HepG2 (cell line): ENCODE measurements around the gene FXYD4. TPM values are rescaled to one million over a fixed set of nuclear protein-coding genes. Genes with fewer than 3 reads are reported as not detected.

Experiments used
- AFF4 ChIP-seq: sonication (generic); formaldehyde crosslinking; IDR thresholded peaks from 2 replicates; pipeline ENCODE4 v1.4.0; 2020; ENCODE audit warnings: missing genetic modification reagents
- ATF1 ChIP-seq: IDR thresholded peaks from 2 replicates; pipeline ENCODE4 v1.6.1; 2016; ENCODE audit warnings: mild to moderate bottlenecking, control low read depth
- ATF4 ChIP-seq, 2 experiments: fragments of 450-650 bp in 1 of 2; sonication (generic) in 1 of 2; formaldehyde crosslinking; IDR thresholded peaks; 2 replicates each; pipeline versions ENCODE4 v1.5.0 to v1.8.0; 2020 to 2022; ENCODE audit warnings: mild to moderate bottlenecking in 1 of 2, missing genetic modification reagents in 1 of 2
- CCDC6 ChIP-seq: sonication (generic); formaldehyde crosslinking; IDR thresholded peaks from 2 replicates; pipeline ENCODE4 v1.8.1; 2022; ENCODE audit warnings: mild to moderate bottlenecking, missing genetic modification reagents, moderate library complexity
- DRAP1 ChIP-seq: IDR thresholded peaks from 2 replicates; pipeline ENCODE4 v1.6.1; 2016; ENCODE audit warnings: missing genetic modification reagents, missing compliant biosample characterization
- MED8 ChIP-seq: sonication (generic); formaldehyde crosslinking; IDR thresholded peaks from 2 replicates; pipeline ENCODE4 v1.8.1; 2023; ENCODE audit warnings: mild to moderate bottlenecking, missing genetic modification reagents; ENCODE audit not compliant: insufficient replicate concordance
- TBX2 ChIP-seq: sonication (generic); formaldehyde crosslinking; IDR thresholded peaks from 2 replicates; pipeline ENCODE4 v1.5.0; 2020; ENCODE audit warnings: missing genetic modification reagents, mild to moderate bottlenecking, borderline replicate concordance
- TFE3 ChIP-seq: IDR thresholded peaks from 2 replicates; pipeline ENCODE4 v1.6.1; 2016
- UBTF ChIP-seq: sonication (generic); formaldehyde crosslinking; IDR thresholded peaks from 2 replicates; pipeline ENCODE4 v1.4.0; 2020; ENCODE audit warnings: mild to moderate bottlenecking, missing genetic modification reagents
- ZFP82 ChIP-seq: sonication (generic); formaldehyde crosslinking; IDR thresholded peaks from 2 replicates; pipeline ENCODE4 v1.5.1; 2020; ENCODE audit warnings: mild to moderate bottlenecking, missing genetic modification reagents, borderline replicate concordance
- ZMAT3 ChIP-seq: sonication (generic); formaldehyde crosslinking; conservative IDR thresholded peaks from 2 replicates; pipeline ENCODE4 v1.7.0; 2021; ENCODE audit warnings: missing genetic modification reagents
- ZNF251 ChIP-seq: sonication (generic); formaldehyde crosslinking; IDR thresholded peaks from 2 replicates; pipeline ENCODE4 v1.9.0; 2021; ENCODE audit warnings: mild to moderate bottlenecking, missing genetic modification reagents
- ZNF468 ChIP-seq: sonication (generic); formaldehyde crosslinking; IDR thresholded peaks from 2 replicates; pipeline ENCODE4 v1.8.0; 2022; ENCODE audit warnings: mild to moderate bottlenecking, moderate library complexity, missing genetic modification reagents
- ZNF773 ChIP-seq: sonication (generic); formaldehyde crosslinking; IDR thresholded peaks from 2 replicates; pipeline ENCODE4 v1.4.0; 2020; ENCODE audit warnings: missing genetic modification reagents, borderline replicate concordance
- ZNF788 ChIP-seq: sonication (generic); formaldehyde crosslinking; IDR thresholded peaks from 2 replicates; pipeline ENCODE4 v1.5.0; 2020; ENCODE audit warnings: mild to moderate bottlenecking, missing genetic modification reagents, borderline replicate concordance
- ZSCAN29 ChIP-seq: sonication (generic); formaldehyde crosslinking; conservative IDR thresholded peaks from 2 replicates; pipeline ENCODE4 v1.4.0; 2020; ENCODE audit warnings: mild to moderate bottlenecking, missing genetic modification reagents
- ZSCAN5A ChIP-seq: sonication (generic); formaldehyde crosslinking; IDR thresholded peaks from 2 replicates; pipeline ENCODE4 v1.8.0; 2022; ENCODE audit warnings: mild to moderate bottlenecking, missing genetic modification reagents, borderline replicate concordance
- polyA plus RNA-seq, 8 experiments: library from polyadenylated mRNA; depleted of rRNA in 3 of 8; stranded (reverse) in 7 of 8; unstranded in 1 of 8; fragments of >200 nt; fragmentation: Illumina TruSeq in 4 of 8; extraction: Trizol in 4 of 8; gene quantifications; 2 replicates each; pipeline versions ENCODE4 v1.2.1 to v1.2.3, GENCODE V29; 2011 to 2016; ENCODE audit warnings: low read depth in 4 of 8, missing spikeins in 1 of 8, mixed read lengths in 1 of 8; ENCODE audit not compliant: insufficient read depth in 1 of 8
- total RNA-seq, 5 experiments: library from RNA; depleted of rRNA; stranded (reverse); fragments of >200 nt; fragmentation: Illumina TruSeq; extraction: Trizol; gene quantifications; 2 replicates each; pipeline ENCODE4 v1.2.3, GENCODE V29; 2016; ENCODE audit warnings: low read depth in 1 of 5

The FXYD4 gene
- total and polyA plus RNA-seq, 2 of the 13 experiments (the other 11 are each of a cell fraction or from before 2014, with no cell fraction given) = not detected

GRCh38 chr10:43420369-43421200 is 49.1 kb downstream of the FXYD4 start (continued):
- TF ChIP-seq UBTF (peak; percentile 97), ZSCAN5A (peak; percentile 98), ZSCAN29 (peak; percentile 88), ATF1 (CRISPR knock-in tag) (no peak), TFE3 (CRISPR knock-in tag) (peak; percentile 98), ZMAT3 (CRISPR knock-in tag) (peak; percentile 98), TBX2 (CRISPR knock-in tag) (peak; percentile 95), DRAP1 (CRISPR knock-in tag) (peak; percentile 80), ZNF788 (CRISPR knock-in tag) (peak; percentile 93), ZFP82 (CRISPR knock-in tag) (peak; percentile 79; the same call in 1 of the 2 replicates), ATF4 (CRISPR knock-in tag; IDR thresholded peaks at IDR 0.05) (peak in 1 of 2 experiments; percentile 90; a peak in 2 of 4 replicates), AFF4 (CRISPR knock-in tag) (no peak), ZNF468 (CRISPR knock-in tag) (no peak), CCDC6 (CRISPR knock-in tag) (peak; percentile 99), ZNF251 (CRISPR knock-in tag) (peak; percentile 97; the same call in 1 of the 2 replicates), MED8 (peak; percentile 93), ZNF773 (CRISPR knock-in tag) (peak; percentile 95)
